GM18873 (cell line): ENCODE measurements around the gene SOX12.
"Not testable (repeated sequence)": the region's sequence is repeated elsewhere in the genome, so short reads cannot be mapped to it uniquely, and the experiment has no call there.

ENCODE experiments used
- ATAC-seq: cut with Tn5 transposase; IDR thresholded peaks from one replicate; pipeline ENCODE4 v1.9.1; 2021; ENCODE audit warnings: mild to moderate bottlenecking, moderate library complexity, moderate number of reproducible peaks; ENCODE audit not compliant: unreplicated experiment, low FRiP score

SOX12 gene

DNA sequence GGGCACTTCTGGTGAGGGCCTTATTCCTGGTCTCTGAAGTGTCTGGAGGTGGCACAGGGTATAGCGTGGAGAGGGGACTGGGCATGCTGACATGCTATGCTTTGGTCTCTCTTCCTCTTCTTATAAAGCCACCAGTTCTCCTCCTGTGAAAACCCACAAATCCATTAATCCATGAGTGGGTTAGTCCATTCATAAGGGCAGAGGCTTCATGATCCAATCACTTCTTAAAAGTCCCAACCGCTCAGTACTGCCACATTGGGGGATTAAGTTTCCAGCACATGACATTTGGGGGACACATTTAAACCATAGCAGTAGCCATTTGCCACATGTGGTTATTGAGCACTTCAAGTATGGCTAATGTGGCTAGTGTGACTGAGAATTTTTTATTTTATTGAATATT is 51.4 kb downstream of the SOX12 start:
- no peak for ATAC-seq

DNA sequence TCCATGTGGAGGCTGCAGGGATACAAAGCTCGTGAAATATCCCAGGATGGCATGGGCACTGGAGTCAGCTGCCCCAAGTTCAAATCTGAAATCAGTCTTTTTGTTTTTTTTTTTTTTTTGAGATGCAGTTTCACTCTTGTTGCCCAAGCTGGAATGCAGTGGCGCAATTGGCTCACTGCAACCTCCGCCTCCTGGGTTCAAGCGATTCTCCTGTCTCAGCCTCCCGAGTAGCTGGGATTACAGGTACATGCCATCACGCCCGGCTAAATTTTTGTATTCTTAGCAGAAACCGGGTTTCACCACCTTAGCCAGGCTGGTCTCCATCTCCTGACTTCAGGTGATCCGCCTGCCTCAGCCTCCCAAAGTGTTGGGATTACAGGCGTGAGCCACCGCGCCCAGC is 52.2 kb downstream of the SOX12 start:
- not testable (repeated sequence) for ATAC-seq

DNA sequence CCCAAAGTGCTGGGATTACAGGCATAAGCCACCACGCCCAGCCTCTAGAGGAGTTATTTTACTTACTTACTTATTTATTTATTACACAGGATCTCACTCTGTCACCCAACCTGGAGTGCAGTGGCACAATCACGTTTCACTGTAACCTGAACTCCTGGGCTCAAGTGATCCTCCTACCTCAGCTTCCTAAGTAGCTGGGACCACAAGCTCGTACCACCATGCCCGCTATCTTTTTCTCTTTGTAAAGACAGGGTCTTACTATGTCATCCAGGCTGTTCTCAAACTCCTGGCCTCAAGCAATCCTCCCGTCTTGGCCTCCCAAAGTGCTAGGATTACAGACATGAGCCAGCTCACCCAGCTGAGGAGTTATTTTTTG is 53.6 kb downstream of the SOX12 start:
- no peak for ATAC-seq
